Progenitor cell of endocrine pancreas (in vitro differentiated cells): Measurements from ENCODE around the gene ZNF536. TPM values are rescaled to one million over a fixed set of nuclear protein-coding genes. Genes with fewer than 3 reads are reported as not detected.
A peak's percentile ranks its signal among the peaks of the same experiment; 100 is the strongest.

ENCODE experiments used
- DNase-seq: peaks from one replicate; pipeline ENCODE4 v3.0.0; 2021; ENCODE audit warnings: low spot score; ENCODE audit not compliant: unreplicated experiment
- H3K27ac Mint-ChIP-seq: 2 replicates; pipeline ENCODE4 v1.8.0; 2021; ENCODE audit warnings: mild to moderate bottlenecking, moderate library complexity, mixed read lengths
- H3K27me3 Mint-ChIP-seq: 2 replicates; pipeline ENCODE4 v1.8.0; 2021; ENCODE audit warnings: mixed read lengths
- H3K36me3 Mint-ChIP-seq: 2 replicates; pipeline ENCODE4 v1.8.0; 2022; ENCODE audit warnings: mixed read lengths; ENCODE audit not compliant: insufficient read depth
- H3K4me1 Mint-ChIP-seq: 2 replicates; pipeline ENCODE4 v1.8.0; 2021; ENCODE audit warnings: low read depth, mixed read lengths
- H3K4me3 Mint-ChIP-seq: 2 replicates; pipeline ENCODE4 v1.8.0; 2021; ENCODE audit warnings: low read depth, mild to moderate bottlenecking, moderate library complexity, mixed read lengths
- H3K9me3 Mint-ChIP-seq: 2 replicates; pipeline ENCODE4 v1.8.0; 2021; ENCODE audit warnings: low read depth, mixed read lengths
- CTCF ChIP-seq: fragments of 200-600 bp; sonication (generic); IDR thresholded peaks from one replicate; pipeline ENCODE4 v1.5.0; 2021; ENCODE audit warnings: antibody characterized with exemption, mild to moderate bottlenecking; ENCODE audit not compliant: unreplicated experiment
- total RNA-seq: library from RNA; stranded (reverse); gene quantifications from 2 replicates; pipeline ENCODE4 v1.2.1, GENCODE V29; 2021

ZNF536 gene
- total RNA-seq, 1 donor from 2014 or later = 2.0 TPM

GRCh38 chr19:30449078-30449590 lies 77.0 kb downstream of the ZNF536 start:
- TF ChIP-seq CTCF = no peak
- H3K9me3 Mint-ChIP-seq = no peaks in the 10 kb centered on the region
- no peak overlapping the region for H3K4me3 Mint-ChIP-seq
- no peak for DNase-seq
- no peak overlapping the region for H3K27ac Mint-ChIP-seq
- peaks cover 24% of the 10 kb centered on the region for H3K27me3 Mint-ChIP-seq
- no peaks in the 10 kb centered on the region for H3K36me3 Mint-ChIP-seq
- H3K4me1 Mint-ChIP-seq = peaks cover 29% of the 10 kb centered on the region

- DNase-seq = no peak
- peaks cover 29% of the 10 kb centered on the region for H3K4me1 Mint-ChIP-seq
- H3K4me3 Mint-ChIP-seq = no peak overlapping the region
- TF ChIP-seq CTCF = no peak
- peaks cover 24% of the 10 kb centered on the region for H3K27me3 Mint-ChIP-seq
- no peaks in the 10 kb centered on the region for H3K9me3 Mint-ChIP-seq
- H3K36me3 Mint-ChIP-seq = no peaks in the 10 kb centered on the region
- H3K27ac Mint-ChIP-seq = no peak overlapping the region
Observed at GRCh38 chr19:30449673-30450072, 77.5 kb downstream of the ZNF536 start.

- Mint-ChIP-seq H3K9me3 (no peaks in the 10 kb centered on the region), H3K27ac (no peak overlapping the region), H3K27me3 (peaks cover 24% of the 10 kb centered on the region), H3K4me3 (peak overlapping the region; percentile 42), H3K4me1 (peaks cover 29% of the 10 kb centered on the region), H3K36me3 (no peaks in the 10 kb centered on the region)
- no peak for TF ChIP-seq CTCF
- DNase-seq = no peak
Observed at GRCh38 chr19:30450100-30450499, 77.9 kb downstream of the ZNF536 start.

- Mint-ChIP-seq H3K27me3 (peaks cover 24% of the 10 kb centered on the region), H3K36me3 (no peaks in the 10 kb centered on the region), H3K4me3 (no peak overlapping the region), H3K9me3 (no peaks in the 10 kb centered on the region), H3K27ac (no peak overlapping the region), H3K4me1 (peaks cover 29% of the 10 kb centered on the region)
- DNase-seq = no peak
- TF ChIP-seq CTCF = no peak
Observed at GRCh38 chr19:30450835-30451321, 78.7 kb downstream of the ZNF536 start.

GRCh38 chr19:30452931-30453330 lies 80.7 kb downstream of the ZNF536 start:
- Mint-ChIP-seq H3K4me1 (peaks cover 17% of the 10 kb centered on the region), H3K27ac (no peak overlapping the region), H3K4me3 (no peak overlapping the region), H3K36me3 (no peaks in the 10 kb centered on the region), H3K9me3 (no peaks in the 10 kb centered on the region), H3K27me3 (peaks cover 25% of the 10 kb centered on the region)
- DNase-seq = no peak
- TF ChIP-seq CTCF = no peak
